NCI-H748 (cell line): ENCODE results near the gene PCARE.

Source experiments
- DNase-seq: peaks from one replicate; lab custom pipeline; 2025; ENCODE audit not compliant: unreplicated experiment; lab: John Stamatoyannopoulos, UW

The PCARE gene

GRCh38 chr2:29063646-29064345 is 10.5 kb downstream of the PCARE start:
- DNase-seq, result no peak

GRCh38 chr2:29063056-29063455 is 11.3 kb downstream of the PCARE start:
- no peak for DNase-seq

GRCh38 chr2:29062371-29062770 is 12.0 kb downstream of the PCARE start:
- no peak for DNase-seq

GRCh38 chr2:29061616-29062015 is 12.7 kb downstream of the PCARE start:
- no peak for DNase-seq

GRCh38 chr2:29061176-29061575 is 13.1 kb downstream of the PCARE start:
- DNase-seq, result no peak

- DNase-seq, result no peak
Observed at GRCh38 chr2:29060441-29060840, 13.9 kb downstream of the PCARE start.

GRCh38 chr2:29059624-29060023 is 14.7 kb downstream of the PCARE start:
- no peak for DNase-seq

- no peak for DNase-seq
Observed at GRCh38 chr2:29057006-29057405, 17.3 kb downstream of the PCARE start.

- no peak for DNase-seq
Observed at GRCh38 chr2:29056452-29056851, 17.9 kb downstream of the PCARE start.

- DNase-seq, result no peak
Observed at GRCh38 chr2:29055601-29056000, 18.7 kb downstream of the PCARE start.

- DNase-seq, result no peak
Observed at GRCh38 chr2:29054430-29054829, 19.9 kb downstream of the PCARE start.

- DNase-seq, result no peak
Observed at GRCh38 chr2:29053670-29054400, 20.5 kb downstream of the PCARE start.

- no peak for DNase-seq
Observed at GRCh38 chr2:29053223-29053622, 21.1 kb downstream of the PCARE start.

- no peak for DNase-seq
Observed at GRCh38 chr2:29052807-29053206, 21.5 kb downstream of the PCARE start.

GRCh38 chr2:29051730-29052129 is 22.6 kb downstream of the PCARE start:
- DNase-seq, result no peak

- DNase-seq, result no peak
Observed at GRCh38 chr2:29050591-29050990, 23.7 kb downstream of the PCARE start.

- no peak for DNase-seq
Observed at GRCh38 chr2:29047083-29047845, 27.1 kb downstream of the PCARE start.

- no peak for DNase-seq
Observed at GRCh38 chr2:29046321-29046720, 28.0 kb downstream of the PCARE start.

- no peak for DNase-seq
Observed at GRCh38 chr2:29044459-29044858, 29.9 kb downstream of the PCARE start.

- no peak for DNase-seq
Observed at GRCh38 chr2:29042561-29043075, 31.7 kb downstream of the PCARE start.

GRCh38 chr2:29041161-29041660 is 33.1 kb downstream of the PCARE start:
- DNase-seq, result no peak
